NCI-H1930 (cell line): ENCODE data around the gene TICAM2.
"Not testable (repeated sequence)": the region's sequence is repeated elsewhere in the genome, so short reads cannot be mapped to it uniquely, and the experiment has no call there.

ENCODE experiments used
- DNase-seq, 2 experiments: peaks; one replicate each; lab custom pipeline; 2025; lab: John Stamatoyannopoulos, UW

TICAM2 gene

GRCh38 chr5:115601701-115602590 lies at the start of gene TICAM2:
Gene TICAM2, minus strand, starts transcription at chr5:115602479. Its CDS starts 21,223 bp downstream, at chr5:115581256.
- no peak for DNase-seq

DNA sequence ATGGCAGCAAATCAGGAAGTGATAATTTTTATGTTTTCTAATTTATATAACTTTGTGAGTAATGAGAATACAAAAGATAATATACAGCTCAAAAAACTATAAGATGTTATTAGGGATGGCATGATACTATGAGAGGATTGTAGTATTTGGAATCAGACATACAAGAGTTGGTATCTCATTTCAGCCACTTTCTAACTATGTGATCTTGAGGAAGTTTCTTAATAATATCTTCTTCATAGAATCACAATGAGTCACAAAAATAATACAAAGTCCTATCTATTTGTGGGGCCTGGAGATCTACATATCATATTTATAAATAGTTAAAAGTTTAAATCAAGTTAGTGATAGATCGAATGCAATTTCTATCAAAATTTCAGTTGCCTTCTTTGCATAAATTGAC lies 47.3 kb upstream of the TICAM2 start:
- no peak for DNase-seq

DNA sequence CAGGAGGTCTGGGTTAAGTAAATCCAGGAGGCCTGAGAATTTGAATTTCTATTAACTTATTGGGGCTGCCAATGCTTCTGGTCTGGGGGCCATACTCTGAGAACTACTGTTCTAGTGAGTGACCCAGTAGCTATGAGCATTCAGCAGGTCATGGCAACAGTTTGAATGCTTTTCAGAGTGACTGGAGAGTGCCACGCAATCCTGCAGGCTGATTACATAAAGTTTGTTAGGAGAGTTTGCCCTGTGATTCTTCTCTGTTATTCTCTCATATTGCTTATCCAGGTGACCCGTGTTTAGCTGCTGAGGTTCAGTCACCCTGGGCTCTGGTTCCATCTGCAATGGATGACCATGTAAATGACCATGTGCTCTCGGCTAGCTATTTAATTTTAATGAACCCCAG lies 45.8 kb upstream of the TICAM2 start:
- DNase-seq: no peak

DNA sequence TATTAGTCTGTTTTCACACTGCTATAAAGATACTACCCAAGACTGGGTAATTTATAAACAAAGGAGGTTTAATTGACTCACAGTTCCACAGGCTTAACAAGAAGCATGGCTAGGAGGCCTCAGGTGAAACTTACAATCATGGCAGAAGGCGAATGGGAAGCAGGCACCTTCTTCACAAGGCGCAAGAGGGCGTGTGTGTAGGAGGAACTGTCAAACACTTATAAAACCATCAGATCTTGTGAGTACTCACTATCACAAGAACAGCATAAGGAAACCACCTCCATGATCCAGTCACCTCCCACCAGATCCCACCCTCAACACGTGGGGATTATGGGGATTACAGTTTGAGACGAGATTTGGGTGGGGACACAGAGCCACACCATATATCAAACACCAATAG lies 43.1 kb upstream of the TICAM2 start:
- DNase-seq: not testable (repeated sequence)

DNA sequence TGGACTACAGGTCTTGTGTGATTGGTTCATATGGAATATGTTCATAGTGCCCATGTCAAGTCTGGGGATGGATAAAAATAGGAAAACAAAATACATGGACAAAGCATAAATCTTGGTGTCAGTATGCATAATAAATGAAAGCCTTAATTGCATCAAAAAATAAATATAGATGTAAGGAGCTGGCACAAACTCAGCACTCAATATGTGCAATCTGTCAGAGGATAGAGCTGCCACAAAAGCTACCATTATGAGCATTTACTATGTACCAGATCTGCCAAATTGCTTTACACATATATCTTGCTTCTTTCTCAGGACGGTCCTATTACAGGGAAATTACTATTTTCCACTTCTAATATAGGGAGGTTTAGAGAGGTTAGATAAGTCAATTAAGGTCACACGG lies 41.8 kb upstream of the TICAM2 start:
- no peak for DNase-seq

DNA sequence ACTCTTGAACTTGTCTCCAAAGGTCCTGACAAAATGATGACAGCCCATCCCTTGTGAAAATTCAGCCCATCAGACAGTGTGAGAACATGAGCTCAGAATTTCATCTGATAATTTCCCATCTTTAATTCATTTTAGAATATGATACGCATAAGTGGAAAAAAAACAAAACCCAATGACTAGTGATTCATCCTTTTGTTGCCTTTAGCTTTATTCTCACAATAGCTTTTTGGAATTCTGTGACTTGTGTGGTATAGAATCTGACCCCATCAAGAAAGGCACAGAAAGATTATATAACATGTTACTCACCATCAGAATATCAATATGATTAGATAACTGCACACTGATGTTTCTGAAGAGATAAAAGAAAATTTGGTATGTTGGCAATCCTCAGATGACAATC lies 39.7 kb upstream of the TICAM2 start:
- no peak for DNase-seq

DNA sequence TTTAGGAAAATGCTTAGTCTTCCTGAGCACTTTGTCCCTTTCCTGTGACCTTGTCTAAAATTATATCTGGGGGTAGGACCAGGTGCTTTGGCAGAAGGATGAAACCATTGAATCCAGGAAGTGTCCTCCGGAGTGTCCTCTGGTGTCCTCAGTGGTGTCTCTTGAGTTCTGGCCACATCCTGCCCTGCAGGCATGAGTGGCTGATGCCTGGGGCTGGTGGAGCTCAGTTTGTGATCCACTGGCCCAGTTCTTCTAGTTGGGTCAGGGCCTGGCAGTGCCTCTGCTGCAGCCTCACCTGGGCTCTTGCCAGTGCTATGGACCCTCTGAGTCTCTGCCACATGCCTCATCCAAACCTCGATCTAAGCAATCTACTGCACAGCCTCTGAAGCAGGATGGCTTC lies 38.0 kb upstream of the TICAM2 start:
- no peak for DNase-seq

- DNase-seq: no peak
Measured at GRCh38 chr5:115639377-115639776, 37.1 kb upstream of the TICAM2 start.

DNA sequence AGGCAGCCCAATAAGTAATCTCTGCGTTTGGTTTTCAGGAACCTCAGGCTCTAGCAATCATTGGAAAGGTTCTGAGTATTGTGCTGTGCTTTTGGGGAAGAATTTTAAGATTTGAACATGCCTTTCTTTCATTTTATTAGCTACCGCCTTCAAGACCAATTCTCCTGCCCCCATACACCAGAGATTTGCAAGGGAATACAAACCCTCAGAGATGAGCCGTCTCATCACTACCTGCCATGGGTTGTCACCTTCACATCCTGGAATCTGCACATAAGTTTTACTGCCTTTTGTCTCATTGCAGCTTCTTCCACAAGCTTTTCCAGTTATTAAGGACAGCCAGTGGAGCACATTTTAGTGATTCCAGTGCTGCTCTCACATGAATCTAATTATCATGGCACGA lies 35.2 kb upstream of the TICAM2 start:
- DNase-seq: no peak

GRCh38 chr5:115636008-115636407 lies 33.7 kb upstream of the TICAM2 start:
- no peak for DNase-seq

DNA sequence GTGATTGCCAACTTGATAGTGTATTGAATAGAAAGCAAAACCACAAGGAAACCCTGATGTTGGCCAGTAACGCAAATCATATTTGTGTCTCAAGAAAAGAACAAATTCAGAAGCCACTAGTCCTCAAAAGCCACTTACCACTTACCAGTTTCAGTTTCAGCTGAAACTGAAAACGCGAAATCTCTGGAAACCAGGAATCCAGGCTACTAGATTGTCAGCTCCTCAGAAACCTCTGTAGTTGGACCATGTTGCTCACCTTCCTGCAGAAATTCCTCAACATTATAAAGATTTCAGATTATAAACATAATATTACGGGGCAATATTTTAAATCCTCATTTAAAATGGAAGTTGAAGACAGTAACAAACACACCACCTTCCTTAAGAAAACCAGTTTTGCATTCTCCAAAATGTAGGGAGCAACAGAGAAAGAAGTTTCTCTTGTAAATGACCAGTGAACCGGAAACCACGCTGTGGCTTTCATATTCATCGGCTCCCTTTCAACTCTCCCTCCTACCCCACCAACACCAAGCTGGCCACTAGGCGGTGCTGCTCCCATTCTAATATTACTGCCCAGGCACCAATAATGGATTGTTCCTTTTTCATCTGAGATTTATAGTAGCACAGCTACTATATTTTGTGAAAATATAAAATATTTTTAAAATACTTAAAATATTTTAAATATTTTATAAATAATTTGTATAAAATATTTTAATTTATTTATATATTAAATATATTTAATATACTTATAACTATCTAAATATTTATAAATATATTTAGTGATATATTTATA lies 32.3 kb upstream of the TICAM2 start:
- peak; percentile 32 to 47 for DNase-seq

DNA sequence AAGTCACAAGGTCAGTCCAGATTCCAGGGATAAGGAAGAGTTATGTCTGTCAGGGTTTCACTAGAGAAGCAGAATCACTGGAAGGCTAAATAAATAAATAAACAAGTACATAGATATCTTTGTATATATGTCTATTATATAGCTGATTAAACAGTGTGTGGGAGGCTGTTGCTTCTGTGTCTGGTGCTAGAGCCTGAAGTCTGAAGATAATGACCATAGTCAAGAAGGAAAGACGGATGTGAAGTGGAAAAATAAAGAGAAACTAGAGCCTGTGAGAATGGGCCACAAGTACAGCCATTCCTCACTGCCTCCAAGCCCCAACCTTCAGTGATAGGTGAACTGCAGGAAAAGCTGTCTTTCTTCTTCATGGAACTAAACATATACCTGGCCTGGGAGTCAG lies 27.6 kb upstream of the TICAM2 start:
- no peak for DNase-seq

GRCh38 chr5:115627295-115627865 lies 25.1 kb upstream of the TICAM2 start:
- no peak for DNase-seq

DNA sequence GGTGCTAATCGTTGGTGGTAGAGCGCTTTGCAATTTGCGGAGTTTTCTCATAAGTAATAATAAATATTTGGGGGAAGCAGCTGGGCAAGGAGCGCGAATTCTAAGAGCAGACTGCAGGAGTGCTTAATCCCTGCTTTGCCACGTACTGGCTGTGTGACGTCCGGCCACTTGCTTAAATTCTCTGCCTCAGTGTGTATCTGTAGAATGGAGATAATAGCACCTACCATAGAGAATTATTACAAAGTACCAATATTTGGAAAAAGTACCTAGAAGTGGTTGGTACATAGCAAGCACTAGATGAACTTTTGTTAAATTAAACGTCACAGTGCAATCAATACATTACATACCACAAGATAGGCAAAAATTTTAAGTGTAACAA lies 24.2 kb upstream of the TICAM2 start:
- DNase-seq: peak in 1 of 2 experiments; percentile 9

- peak; percentile 86 to 90 for DNase-seq
Measured at GRCh38 chr5:115625579-115626444, 23.5 kb upstream of the TICAM2 start, which contains the start of gene TMED7. Gene TMED7, minus strand, starts transcription at chr5:115626036. Its CDS starts 244 bp downstream, at chr5:115625792.

GRCh38 chr5:115624994-115625393 lies 22.7 kb upstream of the TICAM2 start:
- DNase-seq: no peak

GRCh38 chr5:115623658-115624057 lies 21.4 kb upstream of the TICAM2 start:
- DNase-seq: no peak

DNA sequence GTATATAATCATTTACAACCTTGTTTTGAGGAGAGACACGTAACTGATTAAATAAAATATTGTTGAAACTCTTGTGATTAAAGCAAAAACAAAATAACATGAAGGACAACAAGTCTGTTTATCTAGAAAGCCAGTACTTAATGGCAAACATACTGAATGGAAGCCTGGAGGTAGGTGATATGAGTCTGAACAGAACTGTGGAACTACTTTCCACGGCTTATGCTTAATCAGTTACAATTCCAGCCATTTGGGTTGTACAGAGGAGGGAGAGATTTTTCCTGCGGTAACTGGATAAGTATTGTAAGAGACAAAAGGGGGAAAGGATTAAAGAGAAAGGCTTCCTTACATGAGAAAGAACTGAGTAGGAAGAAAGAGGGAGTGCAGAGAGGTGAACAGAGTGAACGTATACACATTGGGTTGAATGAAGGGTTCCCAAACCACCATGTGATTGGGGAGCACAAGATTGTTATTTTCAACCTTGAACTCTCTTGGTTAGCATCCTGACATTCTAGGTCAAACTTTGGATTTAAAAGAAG lies 19.2 kb upstream of the TICAM2 start:
- DNase-seq: no peak

GRCh38 chr5:115616892-115617291 lies 14.6 kb upstream of the TICAM2 start:
- no peak for DNase-seq

GRCh38 chr5:115616472-115616871 lies 14.2 kb upstream of the TICAM2 start:
- DNase-seq: no peak

DNA sequence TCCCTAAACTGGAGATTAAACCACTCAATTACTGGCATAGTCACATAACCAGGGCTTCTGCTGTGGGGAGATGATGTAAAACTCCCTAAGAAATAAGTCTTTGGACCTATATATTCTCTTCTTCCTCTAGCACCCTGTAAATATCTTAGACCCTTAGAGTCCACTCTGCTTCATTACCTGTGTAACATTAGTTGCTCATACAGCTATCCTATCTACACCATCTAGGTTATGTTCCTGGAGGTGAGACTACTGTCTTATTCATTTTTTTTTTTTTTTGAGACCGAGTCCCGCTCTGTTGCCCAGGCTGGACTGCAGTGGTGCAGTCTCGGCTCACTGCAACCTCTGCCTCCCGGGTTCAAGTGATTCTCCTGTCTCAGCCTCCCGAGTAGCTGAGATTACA lies 9.6 kb upstream of the TICAM2 start:
- no peak for DNase-seq
